Coronary artery (tissue), 2 donors: Measurements from ENCODE around the gene CMTR1.

Experiments
- DNase-seq: peaks from one replicate; pipeline ENCODE4 v3.0.0-alpha.2; 2017; ENCODE audit warnings: low spot score
- H3K27ac ChIP-seq, 2 donors: fragments of 200-600 bp; sonication (generic); one replicate each; pipeline ENCODE4 v1.5.1; 2016 to 2019
- H3K4me3 ChIP-seq: fragments of 200-600 bp; sonication (generic); 2 replicates; pipeline ENCODE4 v1.5.1; 2016; ENCODE audit warnings: mild to moderate bottlenecking, moderate library complexity
- TF ChIP-seq, protein P1 (sequence below): fragments of 200-600 bp; sonication (generic); IDR thresholded peaks from one replicate; pipeline ENCODE4 v1.5.1; 2019; ENCODE audit warnings: antibody characterized with exemption

The CMTR1 gene

DNA sequence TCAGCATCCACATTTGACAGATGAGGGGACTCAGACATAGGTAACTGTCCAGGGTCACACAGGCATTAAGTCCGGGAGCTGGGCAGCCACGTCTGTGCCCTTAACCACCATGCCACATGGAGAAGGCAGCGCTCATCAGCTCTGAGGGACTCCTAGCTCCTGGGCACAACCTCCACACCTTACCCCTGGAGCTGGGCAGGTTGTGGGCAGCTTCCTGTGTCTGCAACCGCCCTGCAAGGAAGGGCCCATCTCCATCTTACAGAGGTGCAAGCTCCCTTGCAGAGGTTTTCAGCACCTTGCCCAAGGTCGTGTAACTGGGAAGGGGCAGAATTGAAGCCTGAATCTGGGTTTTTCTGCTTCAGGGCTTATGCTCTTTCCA is 58.8 kb downstream of the CMTR1 start:
- TF ChIP-seq, protein P1, sequence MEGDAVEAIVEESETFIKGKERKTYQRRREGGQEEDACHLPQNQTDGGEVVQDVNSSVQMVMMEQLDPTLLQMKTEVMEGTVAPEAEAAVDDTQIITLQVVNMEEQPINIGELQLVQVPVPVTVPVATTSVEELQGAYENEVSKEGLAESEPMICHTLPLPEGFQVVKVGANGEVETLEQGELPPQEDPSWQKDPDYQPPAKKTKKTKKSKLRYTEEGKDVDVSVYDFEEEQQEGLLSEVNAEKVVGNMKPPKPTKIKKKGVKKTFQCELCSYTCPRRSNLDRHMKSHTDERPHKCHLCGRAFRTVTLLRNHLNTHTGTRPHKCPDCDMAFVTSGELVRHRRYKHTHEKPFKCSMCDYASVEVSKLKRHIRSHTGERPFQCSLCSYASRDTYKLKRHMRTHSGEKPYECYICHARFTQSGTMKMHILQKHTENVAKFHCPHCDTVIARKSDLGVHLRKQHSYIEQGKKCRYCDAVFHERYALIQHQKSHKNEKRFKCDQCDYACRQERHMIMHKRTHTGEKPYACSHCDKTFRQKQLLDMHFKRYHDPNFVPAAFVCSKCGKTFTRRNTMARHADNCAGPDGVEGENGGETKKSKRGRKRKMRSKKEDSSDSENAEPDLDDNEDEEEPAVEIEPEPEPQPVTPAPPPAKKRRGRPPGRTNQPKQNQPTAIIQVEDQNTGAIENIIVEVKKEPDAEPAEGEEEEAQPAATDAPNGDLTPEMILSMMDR: no peak
- DNase-seq: no peak
- Histone ChIP-seq H3K4me3 (no peak overlapping the region), H3K27ac (no peak overlapping the region)

DNA sequence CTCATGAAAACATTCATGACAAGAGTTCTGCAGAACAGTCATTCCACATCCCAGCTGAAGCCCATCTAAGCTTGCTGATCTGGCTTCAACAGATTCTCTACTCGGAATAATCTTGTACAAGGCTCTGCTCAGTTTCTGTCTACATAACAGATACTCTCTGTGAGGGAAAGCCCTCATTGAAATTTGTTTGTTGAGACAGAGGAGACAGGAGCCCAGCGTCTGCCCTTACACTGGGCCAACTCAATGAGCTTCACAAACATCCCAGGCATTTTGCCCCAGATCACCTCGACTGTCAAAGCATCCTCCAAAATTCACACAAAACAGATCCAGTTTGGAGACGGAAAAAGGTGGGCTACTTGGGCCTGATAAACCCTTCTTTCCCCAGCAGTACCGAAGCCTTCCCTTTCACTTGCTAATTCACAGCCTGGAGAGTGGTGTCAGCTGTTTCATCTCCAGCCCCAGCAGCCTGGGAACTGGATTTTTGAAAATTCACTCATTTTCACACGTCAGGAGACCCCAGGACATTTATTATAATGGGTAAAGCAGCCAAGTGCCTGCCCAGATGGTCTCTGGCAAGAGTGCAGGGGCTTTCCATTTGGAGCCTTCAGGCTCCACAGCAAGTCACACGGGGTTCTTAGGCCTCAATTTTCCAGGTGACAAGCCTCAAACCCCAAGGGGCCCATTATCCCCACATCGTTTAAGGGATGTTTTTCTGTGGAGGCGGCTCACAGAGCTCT is 59.4 kb downstream of the CMTR1 start:
- no peak for DNase-seq
- TF ChIP-seq, protein P1: no peak
- H3K27ac ChIP-seq: no peak overlapping the region
- no peak overlapping the region for H3K4me3 ChIP-seq

DNA sequence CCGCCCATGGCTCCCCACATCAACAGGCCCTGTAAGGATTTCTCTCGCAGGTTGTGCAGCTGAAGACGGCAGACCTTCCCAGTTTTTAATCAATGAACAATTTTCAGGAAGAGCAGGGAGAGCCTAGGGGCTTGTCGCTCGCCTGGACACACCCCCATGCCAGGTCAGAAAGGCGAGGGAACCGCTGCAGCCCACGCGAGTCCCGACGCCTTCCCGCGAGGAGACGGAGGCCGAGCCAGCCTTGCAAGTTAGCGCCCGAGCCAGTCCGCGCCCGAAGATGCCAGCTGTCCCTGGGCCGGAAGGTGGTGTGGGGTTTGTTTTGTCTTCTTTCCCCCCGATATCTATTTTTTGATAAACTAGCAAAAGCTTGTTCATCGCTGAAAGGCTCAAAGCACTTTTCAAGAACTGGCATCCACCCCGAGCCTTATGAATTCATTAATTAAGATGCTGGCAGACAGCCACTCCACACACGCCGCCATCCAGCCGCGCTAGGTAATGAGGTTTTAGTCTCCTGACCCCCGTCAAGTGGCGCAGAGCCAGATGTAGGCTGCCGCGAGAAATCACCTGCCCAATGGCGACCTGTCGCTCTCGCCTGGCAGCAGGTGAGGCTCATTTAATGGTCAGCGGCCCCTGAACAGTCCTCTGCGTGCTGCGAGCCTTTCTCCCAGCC is 60.1 kb downstream of the CMTR1 start:
- Histone ChIP-seq H3K27ac (no peak overlapping the region), H3K4me3 (no peak overlapping the region)
- TF ChIP-seq, protein P1: no peak
- no peak for DNase-seq

DNA sequence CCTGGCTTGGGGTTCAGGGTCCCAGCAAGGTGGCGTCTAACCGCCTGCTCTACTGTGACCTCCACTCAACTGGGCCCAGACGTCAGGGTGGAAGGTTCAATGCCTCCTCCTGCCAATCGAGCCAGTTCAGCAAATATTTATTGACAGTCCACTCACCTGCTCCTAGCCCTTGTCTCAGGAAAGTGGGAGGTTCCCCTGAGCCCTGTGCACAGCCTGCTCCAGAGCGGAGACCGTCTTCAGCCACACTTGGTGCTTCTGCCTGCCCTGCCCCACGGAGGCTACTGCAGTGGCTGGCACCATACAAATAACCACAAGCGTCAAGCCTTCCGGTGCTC is 60.6 kb downstream of the CMTR1 start:
- DNase-seq: no peak
- no peak overlapping the region for H3K4me3 ChIP-seq
- TF ChIP-seq, protein P1: no peak
- no peak overlapping the region for H3K27ac ChIP-seq

DNA sequence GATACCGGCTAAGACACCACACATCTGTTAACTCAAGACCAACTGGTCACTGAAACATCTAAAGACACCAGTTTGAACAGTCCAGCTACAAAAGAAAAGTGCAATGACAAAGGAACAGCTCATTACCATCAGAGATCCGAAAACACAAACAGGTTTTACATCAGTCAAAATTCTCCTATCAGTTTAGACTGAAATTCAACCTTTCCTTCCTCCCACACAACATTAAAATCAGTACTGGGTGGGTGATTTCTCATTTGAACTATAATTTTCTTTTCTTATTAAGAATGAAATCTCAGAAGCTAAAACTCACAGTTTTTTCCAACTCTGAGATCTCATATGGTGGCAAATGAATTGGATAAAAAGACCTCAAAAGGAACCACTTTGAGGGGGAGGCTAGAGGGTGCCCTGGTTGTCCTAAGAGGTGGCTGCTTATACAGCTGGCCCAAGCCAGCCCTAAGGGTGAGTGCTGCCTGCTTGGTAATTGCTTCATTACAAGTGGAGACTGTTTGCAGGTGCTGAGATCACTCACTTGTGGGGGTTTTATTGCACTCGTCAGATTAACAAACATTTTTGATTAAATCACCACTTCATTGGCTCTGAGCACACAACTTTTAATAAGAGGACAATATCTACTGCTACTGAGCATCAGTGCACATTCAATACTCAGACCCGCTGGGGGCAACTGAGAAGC is 62.4 kb downstream of the CMTR1 start:
- TF ChIP-seq, protein P1: no peak
- DNase-seq: no peak

DNA sequence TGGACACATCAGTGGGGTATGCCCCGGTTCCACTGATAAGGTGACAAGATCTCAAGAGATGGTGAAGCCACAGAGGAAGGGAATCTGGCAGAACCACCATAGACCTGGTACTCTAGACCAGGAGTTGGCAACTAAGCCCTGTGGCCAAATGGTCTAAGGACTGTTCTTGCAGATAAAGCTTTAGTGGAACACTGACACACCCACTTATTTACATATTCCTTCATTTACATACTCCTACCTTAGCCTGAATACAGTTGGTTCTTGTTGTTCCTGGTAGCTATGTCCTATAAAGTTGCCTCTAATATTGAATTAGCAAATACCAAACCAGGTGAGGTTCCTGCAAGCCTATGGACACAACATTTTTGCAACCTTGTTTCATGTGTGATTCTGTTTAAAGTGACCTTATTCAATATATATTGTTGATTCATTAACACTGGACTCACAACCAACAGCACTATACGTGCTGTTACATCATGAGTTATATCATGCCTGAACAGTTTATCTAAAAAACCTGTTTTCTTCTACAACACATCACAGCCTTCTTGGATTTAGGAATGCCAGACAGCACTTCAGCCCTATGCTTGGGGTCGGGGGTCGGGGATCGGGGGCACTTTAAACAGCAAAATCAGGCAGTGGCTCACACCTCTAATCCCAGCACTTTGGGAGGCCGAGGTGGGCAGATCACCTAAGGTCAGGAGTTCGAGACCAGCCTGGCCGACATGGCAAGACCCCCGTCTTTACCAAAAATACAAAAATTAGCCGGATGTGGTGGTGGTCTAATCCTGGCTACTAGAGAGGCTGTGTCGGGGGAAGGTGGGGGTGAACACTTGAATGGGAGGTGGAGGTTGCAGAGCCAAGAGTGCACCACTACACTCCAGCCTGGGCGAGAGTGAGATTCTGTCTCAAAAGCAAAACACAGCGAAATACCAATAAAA is 64.2 kb downstream of the CMTR1 start:
- Histone ChIP-seq H3K27ac (no peak overlapping the region), H3K4me3 (no peak overlapping the region)
- TF ChIP-seq, protein P1: no peak
- no peak for DNase-seq

More for the DNA sequence above, 62.4 kb downstream of the CMTR1 start:
- Histone ChIP-seq H3K27ac (no peak overlapping the region), H3K4me3 (no peak overlapping the region)
